H9 (cell line): ENCODE measurements around the gene OSBPL10. TPM values are rescaled to one million over a fixed set of nuclear protein-coding genes. Genes with fewer than 3 reads are reported as not detected.

ENCODE experiments used
- DNase-seq: peaks from one replicate; pipeline ENCODE4 v3.0.0-alpha.2; 2017
- H2AFZ ChIP-seq: one replicate; pipeline ENCODE4 v1.6.1; 2013; ENCODE audit warnings: mild to moderate bottlenecking, low read length, control low read depth, moderate library complexity
- H2AK5ac ChIP-seq: 2 replicates; pipeline ENCODE4 v1.6.1; 2013; ENCODE audit warnings: low read length, control low read depth, mixed read lengths; ENCODE audit not compliant: insufficient read length
- H2BK120ac ChIP-seq: one replicate; pipeline ENCODE4 v1.6.1; 2013; ENCODE audit warnings: low read depth, mild to moderate bottlenecking, low read length, control low read depth, inconsistent platforms; ENCODE audit not compliant: poor library complexity, severe bottlenecking
- H2BK12ac ChIP-seq: 2 replicates; pipeline ENCODE4 v1.6.1; 2013; ENCODE audit warnings: low read length, control low read depth, mixed read lengths, low read depth; ENCODE audit not compliant: insufficient read length
- H2BK15ac ChIP-seq: 2 replicates; pipeline ENCODE4 v1.6.1; 2013; ENCODE audit warnings: low read depth, low read length, control low read depth
- H2BK20ac ChIP-seq: one replicate; pipeline ENCODE4 v1.6.1; 2013; ENCODE audit warnings: low read depth, mild to moderate bottlenecking, low read length, control low read depth, inconsistent platforms; ENCODE audit not compliant: poor library complexity, severe bottlenecking
- H2BK5ac ChIP-seq: 2 replicates; pipeline ENCODE4 v1.6.1; 2013; ENCODE audit warnings: low read length, control low read depth, mixed read lengths; ENCODE audit not compliant: insufficient read length
- H3K14ac ChIP-seq: 2 replicates; pipeline ENCODE4 v1.6.1; 2013; ENCODE audit warnings: low read length, control low read depth; ENCODE audit not compliant: insufficient read depth
- H3K18ac ChIP-seq: 2 replicates; pipeline ENCODE4 v1.6.1; 2013; ENCODE audit warnings: low read depth, mild to moderate bottlenecking, mixed read lengths, low read length, control low read depth; ENCODE audit not compliant: insufficient read length
- H3K23ac ChIP-seq: 2 replicates; pipeline ENCODE4 v1.6.1; 2013; ENCODE audit warnings: low read length, control low read depth, mixed read lengths, low read depth; ENCODE audit not compliant: insufficient read length
- H3K23me2 ChIP-seq: 2 replicates; pipeline ENCODE4 v1.6.1; 2013; ENCODE audit warnings: low read depth, mild to moderate bottlenecking, mixed read lengths, low read length, control low read depth; ENCODE audit not compliant: insufficient read length, poor library complexity, severe bottlenecking
- H3K27ac ChIP-seq: 2 replicates; pipeline ENCODE4 v1.5.1; 2013; ENCODE audit warnings: low read length, control low read depth, mixed read lengths, low read depth; ENCODE audit not compliant: insufficient read length
- H3K27me3 ChIP-seq: 2 replicates; pipeline ENCODE4 v1.6.1; 2013; ENCODE audit warnings: low read length, control low read depth, inconsistent platforms; ENCODE audit not compliant: insufficient read depth
- H3K4ac ChIP-seq: 2 replicates; pipeline ENCODE4 v1.6.1; 2013; ENCODE audit warnings: low read depth, mild to moderate bottlenecking, control low read depth, inconsistent platforms, low read length, moderate library complexity
- H3K4me1 ChIP-seq: 2 replicates; pipeline ENCODE4 v1.6.1; 2013; ENCODE audit warnings: low read length, control low read depth, inconsistent platforms; ENCODE audit not compliant: insufficient read depth
- H3K4me2 ChIP-seq: 2 replicates; pipeline ENCODE4 v1.6.1; 2013; ENCODE audit warnings: low read length, control low read depth, mixed read lengths; ENCODE audit not compliant: insufficient read length, insufficient read depth
- H3K56ac ChIP-seq: 2 replicates; pipeline ENCODE4 v1.6.1; 2013; ENCODE audit warnings: low read depth, mild to moderate bottlenecking, mixed read lengths, low read length, control low read depth; ENCODE audit not compliant: insufficient read length
- H3K79me1 ChIP-seq: 2 replicates; pipeline ENCODE4 v1.6.1; 2013; ENCODE audit warnings: low read depth, mild to moderate bottlenecking, moderate library complexity, low read length, control low read depth, inconsistent platforms; ENCODE audit not compliant: insufficient read depth, poor library complexity, severe bottlenecking
- H3K79me2 ChIP-seq: 2 replicates; pipeline ENCODE4 v1.6.1; 2013; ENCODE audit warnings: low read length, control low read depth, inconsistent platforms; ENCODE audit not compliant: insufficient read depth
- H3K9ac ChIP-seq: 2 replicates; pipeline ENCODE4 v1.6.1; 2013; ENCODE audit warnings: low read length, control low read depth, mixed read lengths; ENCODE audit not compliant: insufficient read length; ENCODE audit errors: extremely low read depth
- H3K9me3 ChIP-seq: one replicate; pipeline ENCODE4 v1.6.1; 2013; ENCODE audit warnings: low read depth, low read length, inconsistent platforms; ENCODE audit not compliant: control insufficient read depth
- H3T11ph ChIP-seq: one replicate; pipeline ENCODE4 v1.6.1; 2013; ENCODE audit warnings: mild to moderate bottlenecking, low read length, control low read depth, inconsistent platforms
- H4K20me1 ChIP-seq: one replicate; pipeline ENCODE4 v1.6.1; 2013; ENCODE audit not compliant: control insufficient read depth, insufficient read length, insufficient read depth
- H4K5ac ChIP-seq: 2 replicates; pipeline ENCODE4 v1.6.1; 2013; ENCODE audit warnings: low read depth, mild to moderate bottlenecking, mixed read lengths, low read length, control low read depth; ENCODE audit not compliant: insufficient read length
- H4K8ac ChIP-seq: replicated peaks from 2 replicates; pipeline ENCODE4 v1.6.1; 2013; ENCODE audit warnings: low read length, control low read depth, mixed read lengths, low read depth; ENCODE audit not compliant: insufficient read length
- H4K91ac ChIP-seq: 2 replicates; pipeline ENCODE4 v1.6.1; 2013; ENCODE audit warnings: low read depth, mild to moderate bottlenecking, moderate library complexity, mixed read lengths, low read length, control low read depth; ENCODE audit not compliant: insufficient read length
- H3K27ac Mint-ChIP-seq, 3 experiments: 2 replicates in 2 of 3; 3 replicates in 1 of 3; pipeline ENCODE4 v1.8.0; 2020 to 2021; ENCODE audit warnings: mixed read lengths in 3 of 3, mild to moderate bottlenecking in 1 of 3, moderate library complexity in 1 of 3
- H3K27me3 Mint-ChIP-seq: 2 replicates; pipeline ENCODE4 v1.8.0; 2021; ENCODE audit warnings: low read depth, mild to moderate bottlenecking, moderate library complexity, mixed read lengths
- H3K36me3 Mint-ChIP-seq, 3 experiments: 2 replicates in 2 of 3; 3 replicates in 1 of 3; pipeline ENCODE4 v1.8.0; 2020 to 2021; ENCODE audit warnings: low read depth in 3 of 3, mixed read lengths in 3 of 3; ENCODE audit not compliant: insufficient read depth in 1 of 3
- H3K4me1 Mint-ChIP-seq, 2 experiments: 2 replicates each; pipeline ENCODE4 v1.8.0; 2020; ENCODE audit warnings: mixed read lengths in 2 of 2
- H3K4me3 Mint-ChIP-seq, 2 experiments: 2 replicates in 1 of 2; 3 replicates in 1 of 2; pipeline ENCODE4 v1.8.0; 2020 to 2021; ENCODE audit warnings: mild to moderate bottlenecking in 2 of 2, mixed read lengths in 2 of 2, moderate library complexity in 1 of 2
- H3K9me3 Mint-ChIP-seq, 2 experiments: 2 replicates in 1 of 2; 3 replicates in 1 of 2; pipeline ENCODE4 v1.8.0; 2020; ENCODE audit warnings: mild to moderate bottlenecking in 2 of 2, mixed read lengths in 2 of 2, moderate library complexity in 1 of 2
- WGBS: extraction: QIAGEN DNeasy Blood & Tissue Kit; methylation state at CpG from one replicate; pipeline ENCODE4 v1.1.7; 2013; ENCODE audit warnings: missing lambda C conversion rate, low lambda C conversion rate, mixed read lengths; ENCODE audit not compliant: insufficient read length; ENCODE audit errors: extremely low coverage; 5-methylcytosine and 5-hydroxymethylcytosine counted together
- total RNA-seq: library from RNA; stranded (reverse); gene quantifications from 2 replicates; pipeline ENCODE4 v1.2.1, GENCODE V29; 2021
- TF ChIP-seq, protein P1 (sequence below): fragments of 200-600 bp; sonication (generic); conservative IDR thresholded peaks from 3 replicates; pipeline ENCODE4 v1.8.0; 2021; ENCODE audit warnings: antibody characterized with exemption, mild to moderate bottlenecking

Gene OSBPL10
- total RNA-seq, 1 experiment from 2014 or later = 42.7 TPM

DNA sequence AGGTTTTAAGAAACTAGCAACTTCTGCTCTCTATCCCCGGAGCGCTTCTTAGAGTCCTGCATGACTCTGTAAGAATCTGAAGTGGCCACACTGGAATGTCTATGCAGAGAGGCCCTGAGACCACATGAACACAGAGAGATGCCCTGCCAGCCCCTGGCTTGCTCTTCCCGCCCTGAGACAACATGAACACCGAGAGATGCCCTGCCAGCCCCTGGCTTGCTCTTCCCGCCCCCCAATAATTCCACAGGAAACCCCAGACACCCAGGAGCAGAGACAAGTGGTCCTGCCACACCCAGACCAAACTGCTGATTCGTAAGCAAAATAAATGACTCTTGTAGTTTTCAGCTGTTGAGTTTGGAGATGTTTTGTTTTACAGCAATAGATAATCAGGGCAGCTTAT, 166.1 kb downstream of the OSBPL10 start:
- Histone ChIP-seq H2AK5ac (no peak overlapping the region), H4K8ac (no peak overlapping the region), H3K79me1 (peaks cover 3% of the 10 kb centered on the region), H3K4ac (no peak overlapping the region), H2BK120ac (no peak overlapping the region), H4K91ac (no peak overlapping the region), H3K18ac (no peak overlapping the region), H2BK12ac (no peak overlapping the region), H3K23me2 (no peaks in the 10 kb centered on the region), H3K4me2 (no peak overlapping the region), H3K27me3 (no peaks in the 10 kb centered on the region), H2BK15ac (no peak overlapping the region), H3K27ac (no peak overlapping the region), H2BK20ac (no peak overlapping the region), H3K56ac (no peak overlapping the region), H3K4me1 (peaks cover 5% of the 10 kb centered on the region; the same call in 1 of the 2 replicates), H3K79me2 (no peaks in the 10 kb centered on the region; the same call in 1 of the 2 replicates), H4K20me1 (no peaks in the 10 kb centered on the region), H3K9me3 (no peaks in the 10 kb centered on the region), H2BK5ac (no peak overlapping the region), H3K14ac (no peak overlapping the region), H3K9ac (no peak overlapping the region), H2AFZ (no peak overlapping the region), H3K23ac (no peak overlapping the region), H4K5ac (no peak overlapping the region), H3T11ph (no peak overlapping the region)
- Mint-ChIP-seq H3K4me3 (no peak overlapping the region), H3K36me3 (peaks cover 0 to 7% (median 2%) of the 10 kb centered on the region in 3 experiments; a peak in 3 of 7 replicates), H3K9me3 (no peaks in the 10 kb centered on the region), H3K4me1 (peaks cover 20% of the 10 kb centered on the region in 2 experiments), H3K27me3 (no peaks in the 10 kb centered on the region), H3K27ac (peak overlapping the region in 1 of 3 experiments; percentile 8; a peak in 1 of 7 replicates)
- TF ChIP-seq, protein P1, sequence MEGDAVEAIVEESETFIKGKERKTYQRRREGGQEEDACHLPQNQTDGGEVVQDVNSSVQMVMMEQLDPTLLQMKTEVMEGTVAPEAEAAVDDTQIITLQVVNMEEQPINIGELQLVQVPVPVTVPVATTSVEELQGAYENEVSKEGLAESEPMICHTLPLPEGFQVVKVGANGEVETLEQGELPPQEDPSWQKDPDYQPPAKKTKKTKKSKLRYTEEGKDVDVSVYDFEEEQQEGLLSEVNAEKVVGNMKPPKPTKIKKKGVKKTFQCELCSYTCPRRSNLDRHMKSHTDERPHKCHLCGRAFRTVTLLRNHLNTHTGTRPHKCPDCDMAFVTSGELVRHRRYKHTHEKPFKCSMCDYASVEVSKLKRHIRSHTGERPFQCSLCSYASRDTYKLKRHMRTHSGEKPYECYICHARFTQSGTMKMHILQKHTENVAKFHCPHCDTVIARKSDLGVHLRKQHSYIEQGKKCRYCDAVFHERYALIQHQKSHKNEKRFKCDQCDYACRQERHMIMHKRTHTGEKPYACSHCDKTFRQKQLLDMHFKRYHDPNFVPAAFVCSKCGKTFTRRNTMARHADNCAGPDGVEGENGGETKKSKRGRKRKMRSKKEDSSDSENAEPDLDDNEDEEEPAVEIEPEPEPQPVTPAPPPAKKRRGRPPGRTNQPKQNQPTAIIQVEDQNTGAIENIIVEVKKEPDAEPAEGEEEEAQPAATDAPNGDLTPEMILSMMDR = no peak
- DNase-seq = no peak
- WGBS = no CpG with 5 or more reads among the region's 6 CpGs
